ENCODE data around the gene HLA-C.
"Not testable (repeated sequence)": the region's sequence is repeated elsewhere in the genome, so short reads cannot be mapped to it uniquely, and the experiment has no call there.

The HLA-C gene

DNA sequence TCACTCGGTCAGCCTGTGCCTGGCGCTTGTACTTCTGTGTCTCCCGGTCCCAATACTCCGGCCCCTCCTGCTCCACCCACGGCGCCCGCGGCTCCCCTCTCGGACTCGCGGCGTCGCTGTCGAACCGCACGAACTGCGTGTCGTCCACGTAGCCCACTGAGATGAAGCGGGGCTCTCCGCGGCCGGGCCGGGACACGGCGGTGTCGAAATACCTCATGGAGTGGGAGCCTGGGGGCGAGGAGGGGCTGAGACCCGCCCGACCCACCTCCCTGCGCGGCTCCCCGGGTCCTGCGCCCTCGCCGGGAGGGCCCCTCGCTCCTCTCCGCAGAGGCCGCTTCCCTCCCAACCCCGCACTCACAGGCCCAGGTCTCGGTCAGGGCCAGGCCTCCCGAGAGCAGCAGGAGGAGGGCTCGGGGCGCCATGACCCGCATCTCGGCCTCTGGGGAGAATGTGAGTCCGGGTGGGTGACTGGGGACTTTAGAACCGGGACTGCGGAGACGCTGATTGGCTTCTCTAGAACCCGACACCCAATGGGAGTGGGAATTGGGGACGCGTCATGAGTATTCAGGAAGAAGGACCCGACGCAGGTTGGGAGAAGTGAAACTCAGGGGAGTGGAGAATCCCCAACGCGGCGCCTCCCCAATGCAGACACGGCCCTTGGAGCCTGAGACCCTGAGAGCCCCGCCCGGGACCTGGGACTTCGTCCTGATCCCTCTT, at the start of gene HLA-C:
Gene HLA-C, minus strand, starts transcription at position 452 of the 717 bp plus-strand sequence. Its CDS starts 21 bp downstream, at position 431.
- peak; percentile 89 for DNase-seq (ENCODE audit: low read depth)

DNA sequence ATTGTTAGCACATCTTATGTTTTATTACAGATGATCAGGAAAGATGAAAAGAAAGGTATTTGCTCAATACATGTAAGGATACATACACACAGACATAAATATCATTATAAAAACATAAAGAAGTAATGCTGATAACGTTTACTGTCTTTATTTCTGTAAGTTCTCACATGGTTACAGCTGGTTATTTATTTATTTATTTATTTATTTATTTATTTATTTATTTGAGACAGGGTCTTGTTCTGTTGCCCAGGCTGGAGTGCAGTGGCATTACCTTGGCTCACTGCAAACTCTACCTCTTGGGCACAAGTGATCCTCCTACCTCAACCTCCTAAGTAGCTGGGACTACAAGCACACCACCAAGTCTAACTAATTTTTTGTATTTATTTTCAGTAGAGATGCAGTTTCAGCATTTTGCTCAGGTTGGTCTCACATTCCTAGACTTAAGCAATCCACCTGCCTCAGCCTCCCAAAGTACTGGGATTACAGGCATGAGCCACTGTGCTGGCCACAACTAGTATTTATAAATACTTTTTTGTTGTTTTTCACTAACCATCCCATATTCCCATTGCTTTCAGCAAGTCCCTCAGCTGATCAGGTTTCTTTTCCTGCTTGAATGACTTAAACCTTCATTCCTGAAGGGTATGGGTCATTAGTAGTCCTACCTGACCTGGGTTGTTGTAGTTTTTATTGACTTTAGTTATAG, 49.3 kb upstream of the HLA-C start:
- no peak for DNase-seq (ENCODE audit: low read depth)

DNA sequence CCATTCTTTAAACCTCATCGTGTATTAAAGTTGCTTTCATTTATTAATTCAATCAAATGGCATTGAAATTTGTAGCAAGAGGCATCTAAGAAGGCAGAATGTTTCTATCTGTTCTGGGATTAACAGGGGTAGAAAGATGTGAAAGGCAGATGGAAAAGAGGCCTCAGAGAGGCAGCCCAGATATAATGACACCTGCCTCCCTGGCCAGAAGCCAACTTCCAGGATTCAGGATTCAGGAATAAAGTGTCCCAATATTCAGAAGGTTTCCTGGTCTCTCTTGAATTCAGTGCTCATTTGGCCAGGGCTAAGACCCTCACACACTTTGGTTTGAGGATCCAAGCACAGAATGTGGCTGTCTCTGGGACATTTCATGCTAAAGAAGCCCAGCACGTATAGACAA, 45.1 kb upstream of the HLA-C start:
- DNase-seq (ENCODE audit: low read depth) = no peak

DNA sequence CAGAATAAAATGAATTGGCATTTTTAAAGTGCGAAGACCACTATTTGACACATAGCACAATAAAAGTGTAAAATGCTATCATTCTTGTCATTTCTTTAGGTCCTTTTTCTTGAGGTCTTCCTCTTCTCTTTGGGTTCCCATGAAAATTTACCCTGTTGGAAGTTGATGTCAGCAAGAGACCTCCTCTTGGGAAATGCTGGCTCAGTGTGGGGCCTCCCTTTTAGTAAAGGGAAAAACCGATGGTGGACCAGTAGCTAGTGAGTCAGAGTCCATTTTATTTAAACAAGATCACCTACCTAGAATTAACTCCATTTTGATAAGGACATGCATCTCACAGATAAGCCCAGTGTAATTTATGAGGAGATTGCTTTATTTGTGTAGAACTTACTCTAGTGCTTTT, 37.7 kb upstream of the HLA-C start:
- DNase-seq (ENCODE audit: low read depth) = no peak

DNA sequence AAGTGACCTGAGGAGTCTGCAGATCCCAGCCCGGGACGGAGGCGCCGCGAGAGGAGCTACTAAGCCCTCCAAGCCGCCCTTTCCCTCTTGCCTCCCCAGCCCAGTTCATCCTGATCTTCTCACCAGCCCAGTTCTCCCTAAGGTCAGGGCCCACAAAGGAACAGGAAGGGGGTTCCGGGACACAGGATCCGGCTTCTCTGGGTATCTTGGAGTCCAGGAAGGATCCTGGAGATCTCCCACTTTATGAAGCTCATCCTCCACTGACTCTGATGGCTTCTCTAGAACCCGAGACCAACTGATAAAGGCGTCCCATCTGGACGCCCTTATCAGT, 36.9 kb upstream of the HLA-C start:
- no peak for DNase-seq (ENCODE audit: low read depth)

DNA sequence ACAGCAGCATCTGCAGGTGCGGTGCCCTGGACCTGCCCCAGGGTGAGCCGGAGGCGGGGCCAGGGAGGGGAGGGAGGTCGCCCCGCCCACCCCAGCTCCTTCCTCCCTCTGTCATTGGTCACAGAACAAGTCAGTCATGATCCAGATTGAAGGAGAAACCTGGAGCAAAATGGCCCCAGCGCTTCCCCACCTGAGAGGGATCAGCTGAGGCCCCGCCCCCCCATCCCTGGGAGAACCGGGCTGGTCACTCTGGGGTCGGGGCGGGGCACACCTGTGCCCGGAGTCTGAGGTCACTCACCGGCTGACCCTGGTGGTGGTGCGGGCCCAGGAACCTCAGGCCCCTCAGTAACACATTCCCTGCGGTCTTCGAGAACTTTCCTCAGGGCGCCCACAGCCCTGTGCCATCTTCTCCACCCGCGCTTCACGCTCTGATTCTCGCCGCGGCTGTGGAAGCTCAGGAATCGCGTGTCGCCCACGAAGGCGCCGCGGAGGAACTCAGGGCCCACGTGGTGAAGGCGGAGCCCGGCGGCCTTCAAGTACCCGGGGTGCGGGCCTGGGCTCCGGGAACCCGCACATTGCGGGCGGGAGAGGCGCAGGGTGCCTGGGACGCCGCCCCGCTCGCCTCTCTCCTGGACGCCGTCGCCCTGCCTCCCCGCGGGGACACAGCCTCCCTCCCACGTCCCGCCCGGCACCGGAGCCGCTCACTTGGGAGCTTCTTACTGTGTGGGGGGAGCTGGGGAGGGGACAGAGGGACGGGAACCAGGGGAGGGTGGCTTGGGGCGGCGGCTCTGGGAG, 36.4 kb upstream of the HLA-C start:
- DNase-seq (ENCODE audit: low read depth) = peak; percentile 33

DNA sequence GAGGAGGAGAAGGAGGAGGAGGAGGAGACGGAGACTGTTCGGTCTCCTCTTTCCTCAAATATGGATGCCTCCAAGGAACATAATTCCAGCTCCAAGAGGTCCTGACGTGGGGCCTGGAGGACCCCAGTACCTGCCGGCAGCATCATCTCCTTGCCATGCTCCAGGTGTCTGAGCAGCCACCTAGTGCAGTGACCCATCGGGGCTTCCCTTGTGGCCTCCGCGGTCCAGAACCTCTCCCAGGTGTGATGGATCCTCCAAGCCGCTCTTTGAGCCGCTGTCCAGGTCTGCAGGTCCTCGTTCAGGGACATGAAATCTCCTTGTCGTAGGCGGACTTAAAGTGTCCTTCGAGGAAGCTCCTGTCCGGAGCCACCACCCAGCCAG, 35.8 kb upstream of the HLA-C start:
- no peak for DNase-seq (ENCODE audit: low read depth)

DNA sequence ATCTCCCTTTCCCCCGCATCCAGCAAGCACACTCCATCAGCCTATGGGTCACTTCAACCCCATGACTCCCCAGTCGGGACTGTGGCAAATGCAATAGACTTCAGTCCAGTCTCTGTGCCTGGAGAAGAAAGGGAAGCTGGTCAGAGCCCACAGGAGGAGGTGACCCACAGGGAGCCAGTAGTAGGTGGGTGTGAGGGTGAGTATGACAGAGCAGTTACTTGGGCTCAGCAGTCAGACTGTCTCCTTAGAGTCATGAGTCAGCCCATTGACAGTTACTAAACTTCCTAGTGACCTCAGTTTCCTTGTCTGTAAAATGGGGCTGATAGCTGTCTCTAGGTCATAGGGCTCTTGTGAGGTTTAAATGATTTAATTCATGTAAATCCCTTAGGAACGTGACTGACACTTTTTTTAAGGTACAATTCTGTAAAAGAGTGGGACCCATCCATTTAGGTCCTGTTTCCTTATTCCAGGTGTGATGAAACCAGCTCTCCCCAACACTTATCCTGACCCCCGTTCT, 33.9 kb upstream of the HLA-C start:
- DNase-seq (ENCODE audit: low read depth) = no peak

DNA sequence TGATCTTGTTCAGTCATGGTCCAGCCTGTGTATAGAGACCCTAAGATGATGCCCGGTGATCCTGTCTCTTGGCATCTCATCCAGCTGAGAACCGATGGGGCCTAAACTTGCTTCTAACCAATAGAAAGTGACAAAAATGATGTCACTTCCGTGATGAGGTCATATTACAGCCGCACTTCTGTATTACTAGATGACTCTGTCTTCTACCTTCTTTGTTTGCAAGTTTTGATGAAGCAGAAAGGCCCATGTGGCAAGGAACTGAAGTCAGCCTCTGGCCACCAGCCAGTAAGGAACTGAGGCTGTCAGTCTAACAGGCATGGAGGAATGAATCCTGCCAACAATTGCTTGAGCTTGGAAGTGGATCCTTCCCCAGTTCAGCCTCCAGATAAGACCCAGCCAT, 32.8 kb upstream of the HLA-C start:
- DNase-seq (ENCODE audit: low read depth) = no peak

DNA sequence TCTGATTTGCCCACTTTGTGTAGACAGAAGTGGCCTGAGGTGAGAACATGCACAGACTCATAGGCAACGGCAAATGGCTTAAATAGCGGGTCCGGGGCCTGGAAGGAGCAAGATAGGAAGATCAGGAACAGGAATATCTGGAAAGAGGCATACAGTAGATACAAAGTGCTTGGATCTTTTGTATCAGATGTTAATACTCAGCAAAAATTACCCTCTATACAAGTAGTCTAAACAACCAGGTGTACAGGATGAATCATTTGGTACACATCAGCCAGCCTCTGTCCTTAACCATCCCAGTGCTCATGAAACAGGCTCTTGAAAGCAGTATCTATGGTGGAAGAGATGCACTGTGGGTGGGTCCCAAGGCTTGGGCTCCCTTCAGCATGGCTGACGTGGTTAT, 28.9 kb upstream of the HLA-C start:
- no peak for DNase-seq (ENCODE audit: low read depth)

DNA sequence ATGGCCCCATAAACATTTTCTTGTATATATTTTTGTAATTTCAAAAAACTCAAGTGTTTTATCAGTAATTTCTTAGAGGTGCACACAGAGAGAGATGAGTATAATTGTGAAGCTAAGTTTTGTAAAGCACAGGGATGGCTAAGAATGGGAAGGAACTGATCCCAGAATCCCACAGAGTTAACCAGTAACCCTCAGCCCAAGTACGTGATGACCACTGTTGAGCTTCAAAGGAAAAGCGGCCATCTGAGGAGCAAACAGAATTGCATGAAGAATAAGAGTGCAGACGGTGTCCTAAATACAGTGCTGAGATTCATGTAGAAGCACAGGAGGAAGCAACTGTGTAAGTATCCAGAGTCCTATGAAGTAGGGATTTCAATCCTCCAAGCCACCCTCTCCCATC, 28.1 kb upstream of the HLA-C start:
- DNase-seq (ENCODE audit: low read depth) = no peak

DNA sequence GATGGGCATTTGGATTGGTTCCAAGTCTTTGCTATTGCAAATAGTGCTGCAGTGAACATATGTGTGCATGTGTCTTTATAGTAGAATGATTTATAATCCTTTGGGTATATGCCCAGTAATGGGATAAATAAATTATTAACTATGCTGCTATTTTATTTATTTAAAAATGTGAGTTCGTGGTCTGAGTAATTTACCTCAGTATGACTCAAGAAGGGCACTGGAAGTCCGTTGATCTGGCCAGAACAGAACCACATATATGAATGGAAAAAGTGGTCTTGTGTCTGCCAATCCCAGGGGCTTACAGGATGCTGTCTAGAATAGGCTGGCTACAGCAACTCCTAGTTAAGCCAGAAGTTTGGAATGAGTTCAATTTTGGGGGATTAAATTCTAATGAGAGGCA, 27.6 kb upstream of the HLA-C start:
- no peak for DNase-seq (ENCODE audit: low read depth)

DNA sequence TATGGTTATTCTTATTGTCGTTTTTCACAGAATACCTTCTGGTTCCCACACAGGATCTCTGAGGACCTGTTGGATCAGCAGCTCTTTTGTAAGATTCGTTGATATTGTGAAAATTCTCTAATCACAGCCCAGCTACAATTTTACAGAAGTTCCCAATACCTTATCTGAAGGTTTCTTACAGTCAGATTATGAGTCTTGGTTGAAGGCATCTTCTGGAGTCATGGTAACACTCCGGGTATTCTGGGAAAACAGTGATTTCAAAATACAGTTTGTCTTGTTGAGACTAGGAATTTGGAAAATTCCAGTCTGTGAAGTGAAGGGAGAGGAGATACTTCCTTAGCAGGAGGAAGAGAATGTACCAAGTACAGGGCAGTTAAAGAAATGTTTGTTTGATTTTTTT, 22.2 kb upstream of the HLA-C start:
- no peak for DNase-seq (ENCODE audit: low read depth)

DNA sequence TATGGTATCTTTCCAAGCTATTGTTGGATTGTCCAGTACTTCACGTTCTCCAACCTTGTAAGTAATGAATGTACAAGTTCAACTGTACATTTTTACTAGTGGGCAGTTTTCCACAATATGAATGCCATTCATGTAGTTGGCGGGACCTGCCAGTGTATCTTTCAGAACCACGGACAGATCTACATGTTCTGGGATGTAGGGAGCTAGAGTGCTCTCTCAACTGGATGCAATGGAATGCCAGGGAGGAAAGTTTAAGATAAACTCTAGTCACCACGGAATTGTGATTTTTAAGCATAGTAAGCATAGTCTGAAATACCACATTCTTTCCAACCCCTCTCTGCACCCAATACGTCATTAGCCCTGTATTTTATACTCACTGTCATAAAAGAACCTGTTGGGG, 21.5 kb upstream of the HLA-C start:
- no peak for DNase-seq (ENCODE audit: low read depth)

DNA sequence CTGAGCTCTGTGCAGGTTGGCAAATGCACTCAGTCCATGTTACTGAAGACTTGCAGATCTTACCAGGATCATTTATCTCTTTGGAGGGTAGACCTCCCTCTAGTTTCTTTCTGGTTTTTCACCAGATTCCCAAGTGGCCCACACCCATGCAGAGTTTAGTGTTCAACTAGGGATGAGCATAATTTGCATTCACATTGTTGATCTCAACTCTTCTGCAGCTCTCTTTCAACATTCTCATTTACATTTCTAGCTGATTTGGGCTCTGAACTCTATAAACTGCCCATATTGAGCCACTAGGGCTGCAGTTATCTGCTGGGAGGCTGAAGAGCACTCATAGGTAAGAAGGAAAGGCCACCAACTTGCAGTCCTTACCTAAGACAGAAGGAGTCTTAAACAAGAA, 17.9 kb upstream of the HLA-C start:
- no peak for DNase-seq (ENCODE audit: low read depth)

DNA sequence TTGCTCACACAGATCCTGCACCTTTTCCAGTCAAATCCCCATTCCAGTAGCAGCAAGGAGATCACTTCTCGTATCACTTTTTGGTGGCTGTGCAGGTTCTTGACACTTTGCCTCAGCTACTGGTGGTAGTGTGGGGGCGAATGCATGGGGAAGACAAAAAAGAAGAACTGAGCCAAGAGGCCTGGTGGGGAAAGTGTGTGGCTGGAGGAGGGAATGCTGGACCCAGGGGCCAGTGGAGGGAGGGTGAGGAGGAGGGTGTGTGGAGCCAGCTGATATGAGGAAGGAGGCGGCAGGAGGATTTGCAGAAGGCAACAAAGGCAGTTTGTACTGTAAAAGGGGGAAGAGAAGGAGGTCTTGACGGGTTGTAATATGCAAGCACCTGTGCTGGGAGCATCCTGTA, 15.7 kb upstream of the HLA-C start:
- DNase-seq (ENCODE audit: low read depth) = no peak

DNA sequence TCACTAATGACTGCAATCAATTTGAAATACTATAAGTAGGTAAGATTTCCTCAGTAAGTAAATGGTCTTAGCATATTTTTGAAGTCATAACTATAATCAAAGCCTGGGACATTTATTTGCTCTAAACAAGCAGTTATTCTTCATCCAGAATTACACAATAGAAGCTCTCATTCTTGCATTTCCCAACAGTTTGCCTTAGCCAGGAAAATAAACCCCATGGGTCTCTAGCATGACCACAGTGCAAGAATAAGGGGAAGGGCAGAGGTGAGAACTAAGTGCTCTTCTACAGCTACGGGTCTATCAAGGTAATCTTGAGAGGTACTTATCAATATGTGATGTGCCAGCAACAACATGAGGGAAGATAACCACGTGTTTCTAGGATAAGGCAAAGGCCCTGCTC, 14.1 kb upstream of the HLA-C start:
- no peak for DNase-seq (ENCODE audit: low read depth)

DNA sequence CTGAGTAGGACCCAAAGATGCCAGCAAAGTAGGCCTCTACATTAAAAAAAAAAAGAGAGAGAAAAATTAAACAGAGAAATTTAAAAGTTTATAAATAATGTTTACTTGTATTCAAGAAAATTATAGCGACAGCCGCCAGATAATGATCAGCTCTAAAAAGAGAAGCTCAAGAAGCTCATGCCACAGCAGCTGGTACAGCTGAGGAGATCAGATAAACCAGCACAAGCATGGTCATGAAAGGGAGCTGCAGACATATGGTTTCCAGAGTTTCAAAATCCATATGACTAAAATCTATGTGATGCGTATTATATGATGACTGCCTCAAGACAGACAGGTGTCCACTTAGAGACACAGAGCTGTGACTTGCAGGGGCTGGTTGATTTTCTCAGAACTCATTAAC, 13.6 kb upstream of the HLA-C start:
- no peak for DNase-seq (ENCODE audit: low read depth)

DNA sequence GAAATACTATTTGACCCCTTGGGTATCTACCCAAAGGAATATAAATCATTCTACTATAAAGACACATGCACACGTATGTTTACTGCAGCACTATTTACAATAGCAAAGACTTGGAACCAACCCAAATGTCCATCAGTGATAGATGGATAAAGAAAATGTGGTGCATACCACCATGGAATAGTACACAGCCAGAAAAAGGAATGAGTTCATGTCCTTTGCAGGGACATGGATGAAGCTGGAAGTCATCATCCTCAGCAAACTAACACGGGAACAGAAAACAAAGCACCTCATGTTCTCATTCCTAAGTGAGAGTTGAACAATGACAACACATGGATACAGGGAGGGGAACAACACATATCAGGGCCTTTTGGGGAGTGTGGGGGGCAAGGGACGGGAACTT, 7.8 kb upstream of the HLA-C start:
- not testable (repeated sequence) for DNase-seq (ENCODE audit: low read depth)

DNA sequence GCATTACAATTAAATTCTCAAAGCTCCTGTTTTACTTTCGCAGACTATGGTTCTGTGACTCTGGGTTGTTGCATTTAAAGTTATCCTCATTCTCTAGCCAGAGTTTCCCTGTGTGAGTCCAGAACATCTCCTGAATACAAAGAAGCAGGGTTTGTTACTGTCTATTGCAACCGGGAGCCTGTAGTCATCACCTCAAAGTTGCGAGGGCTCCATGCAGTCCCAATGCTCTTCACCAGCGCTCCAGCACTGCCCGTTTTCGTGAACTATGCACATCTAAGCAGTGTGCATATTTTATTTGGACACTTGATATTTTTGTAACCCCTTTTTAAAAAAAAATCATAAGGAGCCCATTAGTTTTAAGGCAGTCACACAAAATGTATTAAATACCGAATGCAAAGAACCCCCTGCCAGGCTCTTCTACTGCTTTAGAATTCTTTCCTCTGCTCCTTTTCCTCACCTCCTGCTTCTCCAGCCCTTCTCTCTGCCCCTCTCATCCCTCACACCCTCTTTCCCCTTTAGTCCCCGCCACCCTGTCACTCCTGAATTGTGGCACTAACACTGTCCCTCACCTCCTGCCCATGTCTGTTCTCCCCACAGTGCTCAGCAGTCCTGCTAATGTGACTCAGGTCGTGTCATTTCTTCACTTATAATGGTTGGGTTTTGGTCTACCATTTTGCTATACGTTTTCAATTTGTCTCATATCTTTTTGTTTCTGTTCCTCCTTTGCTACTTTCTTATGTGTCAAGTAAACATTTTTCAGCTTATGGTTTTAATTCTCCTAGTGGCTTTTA, 1.1 kb upstream of the HLA-C start:
- no peak for DNase-seq (ENCODE audit: low read depth)

DNA sequence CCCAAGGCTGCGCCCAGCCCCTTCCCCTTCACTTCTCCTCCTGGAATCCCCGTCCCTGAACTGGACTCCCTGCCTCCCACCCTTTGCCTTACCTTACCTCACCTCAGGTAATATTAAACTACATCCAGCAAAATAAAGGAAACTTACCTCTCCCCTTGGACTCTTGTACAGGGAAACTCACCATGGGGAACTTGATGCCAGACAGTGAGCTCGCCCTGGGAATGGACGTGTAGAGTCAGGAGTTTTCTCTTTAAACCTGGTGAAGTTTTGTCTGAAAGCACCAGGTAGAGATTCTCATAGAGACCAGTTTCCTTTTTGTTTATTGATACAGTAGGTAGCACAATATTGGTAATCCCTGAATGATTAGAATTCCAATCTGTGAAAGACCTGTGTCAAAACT, 544 bp upstream of the HLA-C start:
- no peak for DNase-seq (ENCODE audit: low read depth)

All from stimulated activated CD8-positive, alpha-beta memory T cell treated with anti-CD3 and anti-CD28 coated beads, Interleukin-12 subunit alpha, Interleukin-12 subunit beta, amount 100 ng/mL, for 1 hour (primary cell).